GM19468 (cell line): ENCODE measurements around the gene PARD6G.
A peak's percentile ranks its signal among the peaks of the same experiment; 100 is the strongest.

Experiments used
- ATAC-seq: cut with Tn5 transposase; IDR thresholded peaks from one replicate; pipeline ENCODE4 v1.9.1; 2021; ENCODE audit warnings: mild to moderate bottlenecking, moderate library complexity, moderate number of reproducible peaks; ENCODE audit not compliant: unreplicated experiment; ENCODE audit errors: extremely low read depth

Gene PARD6G

GRCh38 chr18:80192653-80193385, 54.5 kb downstream of the PARD6G start:
- ATAC-seq = no peak

DNA sequence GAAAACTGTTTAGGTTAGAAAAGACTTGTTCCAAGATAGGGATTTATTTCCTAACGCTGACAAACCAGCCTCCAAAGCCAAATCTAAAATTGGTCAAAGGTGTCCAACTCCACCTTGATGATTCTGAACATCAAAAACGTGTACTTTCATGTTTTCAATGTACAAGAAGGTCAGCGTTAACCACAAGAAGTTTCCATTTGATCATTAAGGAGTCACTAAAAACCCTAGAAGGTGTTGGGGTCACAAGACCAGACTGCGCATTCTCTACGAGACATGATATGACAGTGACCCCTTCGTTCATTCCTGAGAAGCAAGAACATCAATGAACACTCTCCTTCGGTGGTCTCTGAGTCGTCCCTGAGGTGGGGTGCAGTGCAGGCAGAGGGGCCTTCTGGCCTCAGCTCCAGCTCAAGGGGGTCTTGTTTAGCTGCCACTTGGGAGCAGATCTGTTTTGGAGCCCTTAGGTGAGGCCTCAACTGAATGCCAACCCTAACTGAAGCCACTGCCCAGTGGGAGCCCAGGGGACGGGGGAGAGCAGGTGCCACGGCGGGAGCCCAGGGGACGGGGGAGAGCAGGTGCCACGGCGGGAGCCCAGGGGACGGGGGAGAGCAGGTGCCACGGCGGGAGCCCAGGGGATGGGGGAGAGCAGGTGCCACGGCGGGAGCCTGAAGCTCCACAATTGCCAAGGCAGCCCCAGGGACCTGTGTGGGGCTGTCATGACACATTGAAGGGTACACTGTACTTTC, 55.2 kb downstream of the PARD6G start:
- no peak for ATAC-seq

- ATAC-seq = no peak
Measured at GRCh38 chr18:80191264-80191663, 56.0 kb downstream of the PARD6G start.

DNA sequence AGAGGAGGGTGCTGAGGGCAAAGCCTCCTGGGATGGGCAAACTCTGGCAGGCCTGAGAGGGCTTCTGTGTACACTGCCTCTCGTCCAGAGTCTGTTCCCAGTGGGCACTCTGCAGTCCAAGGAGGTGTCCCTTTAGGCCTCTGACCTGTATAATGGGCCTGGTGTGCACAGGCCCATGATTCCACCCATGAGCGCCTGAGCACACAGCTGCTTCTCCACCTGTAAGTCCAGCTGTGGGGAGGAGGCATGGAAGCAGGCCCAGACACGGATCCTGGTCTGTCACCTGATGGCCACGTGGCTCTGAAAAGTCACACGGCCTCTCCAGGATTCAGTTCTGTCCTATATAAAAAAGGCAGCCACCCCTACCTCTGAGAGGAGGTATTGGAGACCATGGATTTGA, 57.0 kb downstream of the PARD6G start:
- ATAC-seq = no peak

DNA sequence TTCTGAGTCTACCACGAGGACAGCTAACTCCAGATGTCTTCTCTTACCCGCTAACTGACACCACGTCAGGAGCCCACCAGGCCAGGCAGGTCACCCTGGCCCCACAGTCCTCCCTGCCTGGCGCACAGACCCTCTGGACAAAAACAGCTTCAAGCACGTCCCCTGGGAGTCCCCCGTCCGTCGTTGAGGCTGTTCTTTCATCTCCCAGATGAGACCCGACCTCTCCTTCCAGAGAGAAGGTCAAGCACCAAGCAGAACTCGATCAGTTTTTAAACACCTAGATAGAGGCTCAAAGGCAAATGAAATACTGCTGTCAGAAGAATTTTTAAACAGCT, 57.8 kb downstream of the PARD6G start:
- no peak for ATAC-seq

- no peak for ATAC-seq
Measured at GRCh38 chr18:80188643-80189530, 58.4 kb downstream of the PARD6G start.

- ATAC-seq = no peak
Measured at GRCh38 chr18:80187956-80188642, 59.2 kb downstream of the PARD6G start.

DNA sequence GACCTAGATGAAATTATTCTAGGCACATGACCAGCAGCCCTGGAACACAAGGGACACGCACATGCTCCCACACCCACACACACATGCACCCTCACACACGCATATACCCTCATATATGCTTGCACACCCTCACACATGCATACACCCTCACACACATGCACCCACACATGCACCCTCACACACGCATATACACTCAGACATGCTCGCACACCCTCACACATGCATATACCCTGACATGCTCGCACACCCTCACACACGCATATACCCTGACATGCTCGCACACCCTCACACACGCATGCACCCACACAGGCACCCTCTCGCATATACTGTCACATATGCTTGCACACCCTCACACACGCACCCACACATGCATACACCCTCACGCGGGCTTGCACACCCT, 61.8 kb downstream of the PARD6G start:
- ATAC-seq = no peak

- no peak for ATAC-seq
Measured at GRCh38 chr18:80184243-80184772, 63.0 kb downstream of the PARD6G start.

GRCh38 chr18:80183273-80184050, 63.9 kb downstream of the PARD6G start:
- no peak for ATAC-seq

- no peak for ATAC-seq
Measured at GRCh38 chr18:80182855-80183254, 64.5 kb downstream of the PARD6G start.

GRCh38 chr18:80181642-80182461, 65.5 kb downstream of the PARD6G start:
- ATAC-seq = no peak

- ATAC-seq = no peak
Measured at GRCh38 chr18:80180778-80181564, 66.3 kb downstream of the PARD6G start.

DNA sequence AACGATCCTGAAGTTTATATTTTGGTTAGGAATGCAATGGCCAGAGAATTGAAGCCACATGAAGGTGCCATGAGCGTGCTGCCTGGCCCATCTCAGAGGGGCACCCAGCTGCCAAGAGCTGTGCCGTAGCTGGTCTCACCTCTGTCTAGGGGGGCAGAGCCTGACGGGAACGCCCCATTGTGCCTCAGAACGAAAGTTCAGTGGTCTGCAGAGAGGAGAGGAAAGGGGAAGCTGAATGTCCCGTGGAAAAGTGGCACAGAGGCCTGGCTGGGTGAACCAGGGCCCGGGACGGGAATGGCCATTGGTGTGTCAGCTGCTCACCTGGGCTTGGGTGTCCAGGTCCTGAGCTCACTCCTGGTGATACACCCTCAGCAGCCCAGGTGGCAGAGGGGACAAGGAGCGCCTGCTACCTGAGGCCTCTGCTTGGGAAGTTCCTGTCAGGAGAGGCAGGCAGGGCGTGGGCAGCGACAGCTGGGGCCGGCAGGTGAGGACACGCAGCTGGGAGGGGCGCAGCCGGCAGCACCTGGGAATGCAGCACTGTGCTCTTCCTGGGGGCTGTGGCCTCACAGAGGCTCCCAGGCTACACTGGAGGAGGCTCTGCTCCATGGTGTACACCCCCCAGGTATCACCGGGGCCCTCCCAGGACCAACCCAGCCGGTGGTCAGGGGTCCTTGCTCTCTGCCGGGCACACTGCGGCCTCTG, 67.3 kb downstream of the PARD6G start:
- ATAC-seq = peak; percentile 51

GRCh38 chr18:80178935-80179818, 68.1 kb downstream of the PARD6G start:
- ATAC-seq = no peak

DNA sequence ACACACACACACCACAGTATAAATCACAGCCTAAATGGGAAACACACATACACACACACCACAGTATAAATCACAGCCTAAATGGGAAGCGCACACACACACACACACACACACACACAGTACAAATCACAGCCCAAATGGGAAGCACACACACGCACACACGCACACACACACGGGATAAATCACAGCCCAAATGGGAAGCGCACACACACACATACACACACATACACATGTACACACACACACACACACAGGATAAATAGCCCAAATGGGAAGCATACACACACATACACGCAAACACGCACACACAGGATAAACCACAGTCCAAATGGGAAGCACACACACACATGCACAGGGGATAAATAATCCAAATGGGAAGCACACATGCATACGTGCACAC, 70.2 kb downstream of the PARD6G start:
- no peak for ATAC-seq
